ENCODE measurements around the gene FCHSD2. TPM values are rescaled to one million over a fixed set of nuclear protein-coding genes. Genes with fewer than 3 reads are reported as not detected.

FCHSD2 gene
- total RNA-seq, 1 donor from 2014 or later = 27.7 TPM

DNA sequence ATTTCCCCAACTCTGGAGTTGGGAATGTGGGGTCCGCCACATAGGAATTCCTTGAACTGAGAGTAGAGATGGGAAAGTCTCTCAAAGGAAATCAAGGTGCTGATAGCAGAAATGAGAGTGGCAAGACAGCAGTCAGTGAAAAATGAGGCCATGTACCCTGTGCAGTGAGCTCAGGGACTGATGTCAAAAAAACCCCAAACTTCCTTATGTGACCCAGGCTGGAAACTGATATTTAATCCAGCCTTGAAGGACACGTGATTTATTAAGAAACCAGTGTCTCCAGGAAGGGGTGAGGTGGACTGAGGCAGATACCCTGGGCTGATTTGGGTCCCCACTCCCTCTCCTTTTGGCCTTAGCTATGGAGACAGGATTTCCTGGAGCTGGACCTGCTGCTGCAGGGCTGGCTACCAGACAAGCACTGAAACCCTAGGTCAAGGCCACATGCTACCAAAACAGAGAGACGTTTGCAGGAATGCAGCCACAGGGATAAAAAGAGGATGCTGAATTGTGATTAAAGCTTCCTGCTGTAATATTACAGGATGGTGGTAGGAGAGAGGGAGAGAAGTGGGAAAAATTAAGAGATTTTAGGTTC is 25.3 kb upstream of the FCHSD2 start:
- Mint-ChIP-seq H3K27me3 (ENCODE audit: insufficient read depth) (peaks cover 2% of the 10 kb centered on the region), H3K36me3 (ENCODE audit: low read depth) (no peaks in the 10 kb centered on the region), H3K4me3 (no peak overlapping the region), H3K9me3 (no peaks in the 10 kb centered on the region), H3K27ac (no peak overlapping the region), H3K4me1 (ENCODE audit: low read depth) (peaks cover 7% of the 10 kb centered on the region)
- intact Hi-C loops (cut with micrococcal nuclease) = no loop called here
- no peak for DNase-seq (ENCODE audit: low spot score)

DNA sequence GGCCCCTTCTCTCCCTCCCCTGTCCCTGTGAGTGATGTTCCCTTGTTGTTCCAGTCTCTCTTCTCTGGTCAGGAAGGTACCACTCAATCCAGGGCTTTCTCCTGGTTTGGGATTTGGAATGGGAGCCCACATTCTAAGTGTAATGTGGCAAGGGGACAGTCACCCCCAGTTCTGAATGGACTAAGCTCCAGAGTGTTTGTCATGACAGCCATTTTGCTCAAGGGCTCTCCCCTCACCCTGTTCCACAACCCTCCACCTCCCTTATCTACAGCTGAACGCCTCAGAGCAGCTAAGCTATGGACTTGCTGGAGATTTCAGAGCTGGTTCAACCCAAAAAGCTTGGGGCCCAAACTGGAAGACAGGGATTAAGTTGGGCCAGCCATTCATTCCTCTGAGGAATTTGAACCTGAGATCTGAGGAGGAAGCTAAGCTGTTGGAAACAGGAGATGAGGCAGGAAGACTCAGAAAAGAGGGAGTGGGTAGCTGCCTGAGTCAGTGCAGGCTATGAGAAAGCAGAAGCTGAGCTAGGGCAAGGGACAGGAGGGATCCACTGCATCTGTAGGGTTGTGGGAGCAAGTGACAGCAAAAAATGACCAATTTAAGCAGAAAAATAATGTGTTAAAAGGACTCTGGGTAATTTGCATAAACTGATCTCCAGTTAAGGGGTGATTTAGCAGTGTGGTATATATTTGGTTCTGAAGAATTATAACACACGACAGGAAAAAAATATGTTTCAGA is 22.9 kb upstream of the FCHSD2 start:
- H3K4me1 Mint-ChIP-seq (ENCODE audit: low read depth) = peaks cover 9% of the 10 kb centered on the region
- no peak for DNase-seq (ENCODE audit: low spot score)
- no peak overlapping the region for H3K4me3 Mint-ChIP-seq

GRCh38 chr11:73163638-73164174 is 21.6 kb upstream of the FCHSD2 start:
- peaks cover 9% of the 10 kb centered on the region for H3K4me1 Mint-ChIP-seq (ENCODE audit: low read depth)
- H3K36me3 Mint-ChIP-seq (ENCODE audit: low read depth) = no peaks in the 10 kb centered on the region
- H3K4me3 Mint-ChIP-seq = no peak overlapping the region
- H3K9me3 Mint-ChIP-seq = no peaks in the 10 kb centered on the region
- no peak for DNase-seq (ENCODE audit: low spot score)
- H3K27ac Mint-ChIP-seq = no peak overlapping the region
- intact Hi-C loops (cut with micrococcal nuclease) = no loop called here
- peaks cover 2% of the 10 kb centered on the region for H3K27me3 Mint-ChIP-seq (ENCODE audit: insufficient read depth)

More for the DNA sequence above, 22.9 kb upstream of the FCHSD2 start:
- H3K27ac Mint-ChIP-seq = no peak overlapping the region
- H3K27me3 Mint-ChIP-seq (ENCODE audit: insufficient read depth) = peaks cover 2% of the 10 kb centered on the region
- intact Hi-C loops (cut with micrococcal nuclease) = no loop called here
- H3K9me3 Mint-ChIP-seq = no peaks in the 10 kb centered on the region
- no peaks in the 10 kb centered on the region for H3K36me3 Mint-ChIP-seq (ENCODE audit: low read depth)

GRCh38 chr11:73162196-73162740 is 20.1 kb upstream of the FCHSD2 start:
- H3K4me1 Mint-ChIP-seq (ENCODE audit: low read depth) = peaks cover 21% of the 10 kb centered on the region
- intact Hi-C loops (cut with micrococcal nuclease) = no loop called here
- no peaks in the 10 kb centered on the region for H3K9me3 Mint-ChIP-seq
- peaks cover 2% of the 10 kb centered on the region for H3K27me3 Mint-ChIP-seq (ENCODE audit: insufficient read depth)
- no peak overlapping the region for H3K4me3 Mint-ChIP-seq
- no peaks in the 10 kb centered on the region for H3K36me3 Mint-ChIP-seq (ENCODE audit: low read depth)
- no peak overlapping the region for H3K27ac Mint-ChIP-seq
- DNase-seq (ENCODE audit: low spot score) = no peak

GRCh38 chr11:73160005-73160760 is 18.1 kb upstream of the FCHSD2 start:
- Mint-ChIP-seq H3K9me3 (no peaks in the 10 kb centered on the region), H3K4me1 (ENCODE audit: low read depth) (peaks cover 39% of the 10 kb centered on the region), H3K36me3 (ENCODE audit: low read depth) (no peaks in the 10 kb centered on the region), H3K4me3 (no peak overlapping the region), H3K27ac (no peak overlapping the region), H3K27me3 (ENCODE audit: insufficient read depth) (peaks cover 2% of the 10 kb centered on the region)
- intact Hi-C loops (cut with micrococcal nuclease) = no loop called here
- DNase-seq (ENCODE audit: low spot score) = no peak

- DNase-seq (ENCODE audit: low spot score) = no peak
- H3K27me3 Mint-ChIP-seq (ENCODE audit: insufficient read depth) = peaks cover 2% of the 10 kb centered on the region
- H3K4me3 Mint-ChIP-seq = no peak overlapping the region
- H3K27ac Mint-ChIP-seq = peak overlapping the region; percentile 24
- H3K36me3 Mint-ChIP-seq (ENCODE audit: low read depth) = no peaks in the 10 kb centered on the region
- no peaks in the 10 kb centered on the region for H3K9me3 Mint-ChIP-seq
- intact Hi-C loops (cut with micrococcal nuclease) = no loop called here
- H3K4me1 Mint-ChIP-seq (ENCODE audit: low read depth) = peaks cover 48% of the 10 kb centered on the region
Measured at GRCh38 chr11:73159297-73159696, 17.2 kb upstream of the FCHSD2 start.

DNA sequence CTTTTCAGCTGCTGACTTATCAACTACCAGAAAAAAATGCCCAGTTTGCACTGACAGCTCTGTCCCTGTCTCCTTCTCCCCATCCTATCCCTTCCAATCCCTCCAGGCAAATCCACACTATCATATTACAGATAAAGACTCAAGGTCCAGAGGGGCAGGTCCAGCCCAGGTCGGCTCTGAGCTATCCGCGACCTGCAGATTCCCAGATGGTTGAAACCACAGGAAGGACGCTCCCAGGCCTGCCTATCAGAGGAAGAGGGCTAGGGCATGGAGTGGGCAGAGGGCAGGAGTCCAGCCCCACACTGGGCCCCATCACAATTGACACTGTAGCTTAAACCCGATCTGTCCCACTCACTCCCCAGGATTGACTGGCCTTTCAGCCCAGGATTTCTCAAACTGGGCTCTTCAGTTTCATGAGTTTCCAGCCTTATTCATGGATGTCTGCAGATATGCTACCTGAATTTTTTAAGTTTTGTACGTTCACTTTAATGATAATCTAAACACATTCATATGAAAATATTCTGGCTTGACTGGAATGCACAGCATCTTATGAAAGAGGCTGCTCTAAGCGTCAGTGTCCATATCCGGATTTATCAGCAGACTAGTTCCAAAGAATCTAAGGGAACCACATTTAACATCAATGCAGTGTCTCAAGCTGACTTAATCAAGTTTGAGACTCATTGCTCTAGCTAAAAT is 16.4 kb upstream of the FCHSD2 start:
- Mint-ChIP-seq H3K36me3 (ENCODE audit: low read depth) (no peaks in the 10 kb centered on the region), H3K4me3 (no peak overlapping the region), H3K27ac (no peak overlapping the region), H3K9me3 (no peaks in the 10 kb centered on the region), H3K4me1 (ENCODE audit: low read depth) (peaks cover 56% of the 10 kb centered on the region), H3K27me3 (ENCODE audit: insufficient read depth) (no peaks in the 10 kb centered on the region)
- DNase-seq (ENCODE audit: low spot score) = no peak
- intact Hi-C loops (cut with micrococcal nuclease) = no loop called here

- no peak for DNase-seq (ENCODE audit: low spot score)
- Mint-ChIP-seq H3K4me1 (ENCODE audit: low read depth) (peaks cover 59% of the 10 kb centered on the region), H3K27me3 (ENCODE audit: insufficient read depth) (no peaks in the 10 kb centered on the region), H3K36me3 (ENCODE audit: low read depth) (no peaks in the 10 kb centered on the region), H3K4me3 (no peak overlapping the region), H3K9me3 (no peaks in the 10 kb centered on the region), H3K27ac (no peak overlapping the region)
- intact Hi-C loops (cut with micrococcal nuclease) = no loop called here
Measured at GRCh38 chr11:73157101-73158010, 15.2 kb upstream of the FCHSD2 start.

DNA sequence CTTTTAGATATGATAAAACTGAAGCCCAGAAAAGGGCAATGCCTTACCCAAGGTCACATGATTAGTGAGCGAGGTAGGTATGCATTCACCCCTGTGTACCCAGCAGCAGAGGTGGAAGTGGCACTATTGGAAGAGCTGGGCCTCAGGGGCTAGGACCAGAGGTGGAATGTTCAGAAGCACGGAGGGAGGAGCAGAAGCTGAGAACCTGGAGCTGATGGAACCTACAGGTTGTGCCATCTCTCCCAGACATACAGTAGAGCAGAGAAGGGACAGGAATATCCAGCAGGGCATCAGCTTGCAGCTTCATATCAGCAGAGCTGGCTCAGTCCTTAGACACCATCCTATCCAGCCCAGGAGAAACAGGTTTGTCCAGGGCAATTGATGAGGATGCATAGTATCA is 14.6 kb upstream of the FCHSD2 start:
- H3K27ac Mint-ChIP-seq = no peak overlapping the region
- intact Hi-C loops (cut with micrococcal nuclease) = no loop called here
- no peak overlapping the region for H3K4me3 Mint-ChIP-seq
- peaks cover 62% of the 10 kb centered on the region for H3K4me1 Mint-ChIP-seq (ENCODE audit: low read depth)
- no peak for DNase-seq (ENCODE audit: low spot score)
- H3K9me3 Mint-ChIP-seq = no peaks in the 10 kb centered on the region
- no peaks in the 10 kb centered on the region for H3K27me3 Mint-ChIP-seq (ENCODE audit: insufficient read depth)
- no peaks in the 10 kb centered on the region for H3K36me3 Mint-ChIP-seq (ENCODE audit: low read depth)

- DNase-seq (ENCODE audit: low spot score) = no peak
- Mint-ChIP-seq H3K4me1 (ENCODE audit: low read depth) (peaks cover 66% of the 10 kb centered on the region), H3K27me3 (ENCODE audit: insufficient read depth) (no peaks in the 10 kb centered on the region), H3K9me3 (no peaks in the 10 kb centered on the region), H3K27ac (peak overlapping the region; percentile 73), H3K36me3 (ENCODE audit: low read depth) (no peaks in the 10 kb centered on the region), H3K4me3 (no peak overlapping the region)
- intact Hi-C loops (cut with micrococcal nuclease) = no loop called here
Measured at GRCh38 chr11:73156114-73156513, 14.0 kb upstream of the FCHSD2 start.

DNA sequence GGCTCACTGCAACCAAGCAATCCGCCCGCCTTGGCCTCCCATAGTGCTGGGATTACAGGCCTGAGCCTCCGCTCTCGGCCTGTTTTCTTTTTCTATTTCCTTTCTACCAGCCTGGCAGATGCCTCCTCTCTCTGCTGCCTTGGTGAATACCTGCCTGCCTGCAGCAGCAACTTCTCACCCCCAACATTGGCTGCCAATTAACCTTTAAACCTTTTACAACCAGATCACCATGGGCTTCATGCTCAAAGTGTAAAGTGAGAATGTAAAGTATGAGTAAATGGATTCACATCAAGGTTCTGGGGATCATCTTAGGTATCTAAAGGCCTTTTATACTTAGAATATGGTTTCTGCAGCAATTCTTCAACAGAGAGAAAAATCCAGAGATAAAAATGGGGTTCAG is 13.0 kb upstream of the FCHSD2 start:
- Mint-ChIP-seq H3K27me3 (ENCODE audit: insufficient read depth) (no peaks in the 10 kb centered on the region), H3K36me3 (ENCODE audit: low read depth) (no peaks in the 10 kb centered on the region), H3K4me1 (ENCODE audit: low read depth) (peaks cover 76% of the 10 kb centered on the region), H3K27ac (peak overlapping the region; percentile 86), H3K9me3 (no peaks in the 10 kb centered on the region), H3K4me3 (peak overlapping the region; percentile 48)
- intact Hi-C loops (cut with micrococcal nuclease) = no loop called here
- DNase-seq (ENCODE audit: low spot score) = no peak

GRCh38 chr11:73154178-73154577 is 12.1 kb upstream of the FCHSD2 start:
- Mint-ChIP-seq H3K4me1 (ENCODE audit: low read depth) (peaks cover 84% of the 10 kb centered on the region), H3K9me3 (no peaks in the 10 kb centered on the region), H3K4me3 (peak overlapping the region; percentile 56), H3K36me3 (ENCODE audit: low read depth) (no peaks in the 10 kb centered on the region), H3K27ac (peak overlapping the region; percentile 82), H3K27me3 (ENCODE audit: insufficient read depth) (no peaks in the 10 kb centered on the region)
- intact Hi-C loops (cut with micrococcal nuclease) = no loop called here
- peak; percentile 28 for DNase-seq (ENCODE audit: low spot score)

Measured in activated T-helper 1 cell treated with anti-CD3 and anti-CD28 coated beads, Interleukin-12 subunit alpha, Interleukin-12 subunit beta, Interleukin-2, Interleukin-4 antibody, amounts not matched to agents 30 ng/mL and 10 ng/mL and 1 ng/mL, durations not matched to agents 14 hours and 24 hours and 36 hours (primary cell).